GM21447 (cell line): ENCODE measurements around the gene BEND3.
"Not testable (repeated sequence)": the region's sequence is repeated elsewhere in the genome, so short reads cannot be mapped to it uniquely, and the experiment has no call there.

Experiments
- ATAC-seq: cut with Tn5 transposase; IDR thresholded peaks from one replicate; pipeline ENCODE4 v1.9.1; 2021; ENCODE audit not compliant: unreplicated experiment

Gene BEND3

DNA sequence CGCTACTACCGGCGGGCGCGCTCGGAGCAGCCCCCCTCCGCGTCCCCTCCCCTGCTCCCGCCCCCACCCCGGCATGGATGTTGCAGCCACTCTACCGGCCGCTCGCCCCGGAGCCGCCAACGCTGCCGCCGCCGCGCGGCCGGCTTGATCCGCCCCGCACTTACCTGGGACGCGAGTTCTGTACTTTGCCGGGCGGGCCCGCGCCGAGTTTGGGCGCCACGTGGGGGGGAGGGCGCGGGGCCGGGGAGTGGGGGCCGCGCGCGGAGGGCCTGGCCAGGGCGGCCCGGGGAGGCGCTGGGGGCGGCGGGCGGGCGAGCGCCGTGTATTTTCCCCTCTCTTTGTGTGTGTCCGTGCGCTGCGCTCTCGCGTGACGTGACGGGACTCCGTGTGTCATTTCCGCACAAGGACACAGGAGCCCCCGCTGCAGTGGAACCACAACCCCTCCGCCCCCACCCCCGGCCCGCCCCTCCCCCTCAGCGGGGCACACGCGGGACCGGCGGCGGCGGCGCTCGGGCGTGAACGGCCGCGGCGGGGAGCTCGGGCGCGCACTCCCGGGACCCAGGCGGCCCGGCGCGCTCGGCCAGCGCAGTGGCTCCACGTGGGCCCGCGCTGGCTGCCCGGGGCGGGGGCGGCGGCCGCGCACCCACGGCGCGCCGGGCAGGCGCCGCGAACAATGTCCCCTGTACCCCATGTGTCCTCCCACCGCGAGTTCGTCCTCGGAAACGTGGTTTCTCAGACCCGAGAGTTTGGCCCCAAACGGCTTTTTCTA lies at the start of gene BEND3:
BEND3 (minus strand) TSS at position 590 of the 769 bp plus-strand sequence. CDS start 16,230 bp downstream, outside the sequence.
- ATAC-seq: peak; percentile 24

DNA sequence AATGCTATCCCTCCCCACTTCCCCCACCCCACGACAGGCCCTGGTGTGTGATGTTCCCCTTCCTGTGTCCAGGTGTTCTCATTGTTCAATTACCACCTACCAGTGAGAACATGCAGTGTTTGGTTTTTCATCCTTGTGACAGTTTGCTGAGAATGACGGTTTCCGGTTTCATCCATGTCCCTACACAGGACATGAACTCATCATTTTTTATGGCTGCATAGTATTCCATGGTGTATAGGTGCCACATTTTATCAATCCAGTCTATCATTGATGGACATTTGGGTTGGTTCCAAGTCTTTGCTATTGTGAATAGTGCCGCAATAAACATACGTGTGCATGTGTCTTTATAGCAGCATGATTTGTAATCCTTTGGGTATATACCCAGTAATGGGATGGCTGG lies 49.0 kb upstream of the BEND3 start:
- not testable (repeated sequence) for ATAC-seq

DNA sequence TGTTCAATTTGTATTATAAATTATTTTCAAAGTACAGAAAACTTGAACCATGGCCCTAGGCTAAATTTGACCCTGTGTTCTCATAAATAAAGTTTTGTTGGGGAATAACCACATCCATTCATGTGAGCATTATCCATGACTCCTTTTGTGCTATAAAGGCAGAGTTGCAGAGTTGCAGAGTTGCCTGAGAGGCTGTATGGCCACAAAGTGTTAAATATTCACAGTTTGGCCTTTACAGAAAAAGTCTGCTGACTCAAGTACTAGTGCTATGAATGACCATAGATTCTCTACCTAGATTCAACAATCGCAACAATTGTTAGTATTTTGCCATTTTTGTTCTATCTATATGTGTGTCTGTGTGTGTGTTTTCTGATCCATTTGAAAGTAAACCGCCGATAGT lies 46.2 kb upstream of the BEND3 start:
- ATAC-seq: no peak

DNA sequence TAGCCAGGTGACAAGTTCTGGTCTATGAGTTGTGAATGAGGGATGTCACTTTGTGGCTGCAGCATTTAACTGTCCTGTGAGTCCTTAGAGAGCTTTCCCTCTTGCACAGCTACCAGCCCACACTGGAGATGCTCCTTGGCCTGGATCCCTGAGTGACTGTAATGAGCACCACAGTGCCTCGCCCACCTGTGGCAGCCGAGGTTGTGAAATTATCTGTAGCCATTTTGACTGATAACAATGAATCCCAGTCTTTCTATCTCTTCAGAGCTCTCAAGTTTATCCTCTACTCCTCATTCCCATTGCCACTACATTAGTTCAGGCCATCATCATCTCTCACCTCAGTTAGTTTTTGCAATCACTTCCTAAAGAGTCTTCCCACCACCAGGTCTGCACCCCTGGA lies 41.3 kb upstream of the BEND3 start:
- no peak for ATAC-seq

DNA sequence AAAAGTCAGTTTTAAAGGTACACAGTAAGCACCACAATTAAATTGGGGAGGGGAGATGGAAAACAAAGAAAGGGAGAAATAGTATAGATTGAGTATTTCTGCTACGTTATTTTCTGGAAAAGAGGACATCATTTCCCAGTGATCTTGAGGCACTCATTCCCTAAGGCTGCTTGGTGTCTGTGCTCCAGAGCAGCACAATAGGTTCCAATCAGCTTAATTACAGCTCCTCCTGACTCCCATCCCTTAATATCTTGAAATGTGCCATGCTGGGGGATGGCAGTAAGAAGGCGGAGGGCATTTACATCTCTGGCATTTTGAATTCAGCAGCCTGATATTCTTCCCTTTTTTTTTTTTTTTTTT lies 39.5 kb upstream of the BEND3 start:
- ATAC-seq: no peak

DNA sequence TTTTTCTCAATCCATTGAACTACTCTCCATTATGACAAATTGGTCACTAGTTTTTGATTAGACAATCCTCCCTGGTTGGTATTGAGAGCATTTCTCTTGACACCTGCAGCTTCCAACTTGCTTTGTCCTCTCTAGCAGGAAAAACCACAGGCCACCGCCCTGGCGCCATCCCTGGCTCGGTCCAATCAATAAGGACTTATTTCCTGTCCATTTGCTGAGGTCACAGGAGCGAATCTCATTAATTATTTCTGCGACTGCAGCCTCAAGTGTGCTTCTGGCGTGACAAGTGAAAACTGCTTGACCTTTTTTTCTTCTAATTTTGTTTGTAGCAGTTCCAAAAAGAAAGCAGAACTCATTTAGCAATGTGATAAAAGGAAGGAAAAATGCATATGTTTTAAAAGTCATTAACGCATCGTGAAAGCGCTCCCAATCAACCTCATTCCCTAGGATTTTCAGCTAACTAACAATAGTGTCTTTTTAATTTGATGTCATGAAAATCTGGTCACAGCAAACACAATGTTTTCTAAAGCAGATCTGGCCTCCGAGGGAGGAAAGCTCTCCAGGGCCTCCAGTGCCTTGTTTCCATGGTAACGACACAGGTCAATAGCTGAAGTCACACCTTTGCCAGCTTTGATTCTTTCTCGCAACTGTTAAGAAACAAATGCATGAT lies 39.0 kb upstream of the BEND3 start:
- ATAC-seq: no peak

DNA sequence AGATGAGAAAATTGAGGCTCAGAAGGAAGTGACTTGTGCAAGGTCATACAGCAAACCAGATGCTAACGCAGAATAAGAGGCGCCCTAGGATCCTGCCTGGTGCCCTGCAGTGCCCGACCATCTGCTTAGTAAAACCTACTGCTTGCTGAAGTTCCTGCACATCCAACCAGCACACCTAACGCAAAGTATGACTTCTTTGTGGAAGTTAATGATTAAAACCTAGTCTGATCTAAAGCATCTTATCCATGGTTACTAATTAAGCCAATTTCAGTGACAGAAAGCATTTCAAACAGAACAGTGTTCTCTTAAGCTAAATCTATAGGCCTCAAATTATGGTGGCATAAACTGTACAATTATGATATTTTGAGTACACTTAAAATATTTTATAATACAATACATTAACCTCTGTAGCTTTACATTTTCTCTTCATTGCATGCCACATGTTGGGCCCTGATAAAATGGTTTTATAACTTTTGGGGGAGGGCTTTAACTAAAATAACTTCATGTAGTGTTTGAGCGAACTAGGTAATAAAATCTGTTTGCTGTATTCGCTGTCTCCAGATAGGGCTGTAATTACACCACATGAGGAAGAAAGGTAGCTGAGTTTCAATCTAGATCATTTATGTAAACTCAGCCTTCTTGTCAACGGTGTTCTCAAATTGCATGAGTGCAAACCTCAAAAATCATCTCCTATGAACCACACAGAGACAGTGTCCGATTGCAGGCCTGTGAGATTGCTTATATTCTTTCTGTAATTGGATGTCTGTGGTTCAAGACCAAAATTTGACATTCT lies 37.5 kb upstream of the BEND3 start:
- no peak for ATAC-seq

DNA sequence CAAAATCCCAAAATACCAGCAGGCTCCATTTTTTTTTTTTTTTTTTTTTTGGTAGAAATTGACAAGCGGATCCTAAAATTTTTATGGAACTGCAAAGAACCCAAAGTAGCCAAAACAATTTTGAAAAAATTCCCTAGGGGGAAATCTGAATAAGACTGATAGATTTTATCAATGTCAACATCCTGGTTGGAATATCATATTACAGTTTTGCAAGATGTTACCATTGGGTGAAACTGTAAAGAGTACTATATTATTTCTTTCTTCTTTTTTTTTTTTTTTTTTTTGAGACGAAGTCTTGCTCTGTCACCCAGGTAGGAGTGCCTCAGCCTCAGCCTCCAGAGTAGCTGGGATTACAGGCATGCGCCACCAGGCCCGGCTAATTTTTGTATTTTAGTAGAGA lies 29.4 kb upstream of the BEND3 start:
- ATAC-seq: no peak

DNA sequence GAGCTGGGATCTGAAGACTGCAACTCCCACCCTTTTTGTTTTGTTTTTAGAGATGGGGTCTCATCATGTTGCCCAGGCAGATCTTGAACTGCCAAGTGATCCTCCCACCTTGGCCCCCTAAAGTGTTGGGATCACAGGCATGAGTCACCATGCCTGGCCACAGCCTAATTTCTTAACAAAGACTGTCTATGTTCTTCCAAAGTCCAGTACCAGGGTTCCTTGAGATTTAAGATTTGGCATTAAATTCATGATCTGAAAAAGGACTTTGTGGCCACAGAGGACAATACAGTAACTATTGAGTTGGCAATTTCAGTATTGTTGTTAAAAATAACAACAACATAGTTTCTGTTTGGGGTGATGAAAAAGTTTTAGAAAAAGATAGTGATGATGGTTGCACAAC lies 28.7 kb upstream of the BEND3 start:
- no peak for ATAC-seq

DNA sequence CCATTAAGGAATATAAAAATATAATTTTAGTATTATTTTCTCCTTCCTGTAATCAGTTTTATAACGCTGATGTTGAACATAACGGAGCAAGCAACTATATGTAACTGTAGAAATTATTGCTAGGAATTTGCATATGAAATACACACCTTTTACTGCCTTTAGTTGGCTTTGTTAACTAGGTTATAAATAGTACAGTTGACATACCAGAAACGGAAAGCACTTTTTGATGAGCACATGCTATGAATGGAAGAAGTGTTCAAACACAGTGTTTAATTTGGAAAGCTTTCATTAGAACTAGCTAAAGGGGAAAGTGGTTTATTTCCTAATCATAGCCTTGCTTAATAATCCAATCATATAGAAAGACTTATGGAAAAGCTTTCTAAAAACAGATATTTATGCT lies 25.3 kb upstream of the BEND3 start:
- ATAC-seq: no peak

DNA sequence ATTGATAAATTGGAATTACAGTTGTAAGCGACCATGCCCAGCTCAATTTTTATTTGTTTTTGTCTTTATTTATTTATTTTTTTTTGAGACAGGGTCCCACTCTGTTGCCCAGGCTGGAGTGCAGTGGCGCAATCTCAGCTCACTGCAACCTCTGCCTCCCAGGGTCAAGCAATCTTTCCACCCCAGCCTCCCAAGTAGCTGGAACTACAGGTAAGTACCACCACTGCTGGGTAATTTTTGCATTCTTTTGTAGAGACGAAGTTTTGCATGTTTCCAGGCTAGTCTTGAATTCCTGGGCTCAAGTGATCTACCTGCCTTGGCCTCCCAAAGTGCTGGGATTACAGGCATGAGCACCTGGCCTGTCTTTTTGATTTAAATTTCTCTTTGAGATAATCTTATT lies 21.0 kb upstream of the BEND3 start:
- not testable (repeated sequence) for ATAC-seq

DNA sequence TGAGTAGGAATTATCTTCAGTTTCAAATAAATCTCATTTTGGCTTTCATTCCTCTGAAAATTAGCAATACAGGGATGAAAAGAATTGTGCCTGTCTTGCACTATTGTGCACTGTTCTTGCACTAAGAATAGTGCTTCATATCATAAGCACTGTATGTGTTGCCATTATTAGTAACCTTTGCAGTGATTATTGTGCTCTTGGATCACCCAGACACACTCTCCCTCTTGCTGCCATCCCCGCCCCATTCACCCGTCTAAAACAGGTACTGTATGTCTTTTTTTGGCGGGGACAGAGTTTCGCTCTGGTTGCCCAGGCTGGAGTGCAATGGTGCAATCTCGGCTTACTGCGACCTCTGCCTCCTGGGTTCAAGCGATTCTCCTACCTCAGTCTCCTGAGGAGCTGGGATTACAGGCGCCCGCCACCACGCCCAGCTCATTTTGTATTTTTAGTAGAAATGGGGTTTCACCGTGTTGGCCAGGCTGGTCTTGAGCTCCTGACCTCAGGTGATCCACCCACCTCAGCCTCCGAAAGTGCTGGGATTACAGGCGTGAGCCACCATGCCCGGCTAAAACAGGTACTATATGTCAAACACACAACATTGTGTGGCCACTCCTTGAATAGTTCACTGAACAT lies 19.8 kb upstream of the BEND3 start:
- not testable (repeated sequence) for ATAC-seq

DNA sequence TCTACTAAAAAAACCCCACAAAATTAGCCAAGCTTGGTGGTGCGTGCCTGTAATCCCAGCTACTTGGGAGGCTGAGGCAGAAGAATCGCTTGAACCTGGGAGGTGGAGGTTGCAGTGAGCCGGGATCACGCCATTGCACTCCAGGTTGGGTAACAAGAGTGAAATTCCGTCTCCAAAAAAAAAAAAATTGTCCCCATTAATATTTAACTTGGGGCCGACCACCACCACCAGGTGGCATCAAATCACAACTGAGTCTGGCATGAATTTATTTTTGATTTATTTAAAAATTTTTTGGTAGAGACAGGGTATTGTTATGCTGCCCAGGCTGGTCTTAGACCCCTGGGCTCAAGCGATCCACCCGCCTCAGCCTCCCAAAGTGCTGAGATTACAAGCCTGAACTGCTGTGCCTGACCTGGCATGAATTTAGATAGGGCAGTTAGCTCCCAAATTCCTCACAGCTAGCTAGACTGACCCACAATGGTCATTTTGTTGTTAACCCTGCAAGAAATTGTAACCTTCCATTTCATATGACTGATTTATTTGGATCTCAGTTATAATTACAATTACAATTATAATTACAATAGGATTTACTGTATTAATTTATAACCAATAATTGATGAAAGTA lies 17.1 kb upstream of the BEND3 start:
- ATAC-seq: no peak

DNA sequence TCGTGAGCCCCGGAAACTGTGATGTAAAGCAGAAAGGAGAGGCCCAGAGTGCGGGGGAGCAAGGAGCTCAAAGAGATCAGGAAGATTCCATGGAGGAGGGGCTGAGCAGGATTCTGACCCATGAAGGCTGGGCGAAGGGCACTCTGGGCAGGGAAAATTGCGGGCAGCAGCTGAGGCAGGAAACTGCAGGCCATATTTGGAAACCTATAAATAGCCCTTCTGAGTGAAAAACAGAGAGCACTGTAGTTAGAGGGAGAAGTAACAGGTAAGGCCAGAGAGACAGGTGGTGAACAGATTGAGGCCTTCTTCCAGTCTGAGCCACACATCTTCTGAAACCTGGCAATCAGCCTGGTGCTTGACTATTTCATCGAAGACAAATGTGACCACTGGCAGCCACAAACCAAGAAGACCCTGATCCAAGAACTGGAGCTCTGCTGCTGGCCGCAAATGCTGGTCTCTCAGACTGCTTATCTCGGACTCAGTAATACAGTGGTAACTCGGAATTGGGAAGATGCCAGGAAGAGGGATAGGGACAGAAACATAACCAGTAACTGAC lies 14.1 kb upstream of the BEND3 start:
- no peak for ATAC-seq

DNA sequence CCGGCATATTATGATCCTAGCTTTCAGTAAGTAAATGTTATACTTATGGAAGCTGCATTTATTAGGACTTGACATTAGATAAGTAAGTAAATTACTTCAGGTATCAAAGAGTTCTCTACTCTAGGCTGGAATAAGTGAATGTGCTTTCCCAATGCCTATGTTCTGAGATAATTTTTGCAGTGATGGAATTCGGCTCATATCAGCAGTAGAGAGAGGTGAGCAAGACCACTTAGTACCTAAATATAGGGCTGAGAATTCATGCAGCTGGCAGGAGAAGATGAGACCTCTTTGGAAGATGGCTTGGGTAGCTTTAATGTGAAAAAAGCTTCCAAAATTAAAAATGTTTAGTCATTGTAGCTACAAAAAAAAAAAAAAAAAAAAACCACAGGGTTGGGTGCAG lies 13.3 kb upstream of the BEND3 start:
- ATAC-seq: no peak

DNA sequence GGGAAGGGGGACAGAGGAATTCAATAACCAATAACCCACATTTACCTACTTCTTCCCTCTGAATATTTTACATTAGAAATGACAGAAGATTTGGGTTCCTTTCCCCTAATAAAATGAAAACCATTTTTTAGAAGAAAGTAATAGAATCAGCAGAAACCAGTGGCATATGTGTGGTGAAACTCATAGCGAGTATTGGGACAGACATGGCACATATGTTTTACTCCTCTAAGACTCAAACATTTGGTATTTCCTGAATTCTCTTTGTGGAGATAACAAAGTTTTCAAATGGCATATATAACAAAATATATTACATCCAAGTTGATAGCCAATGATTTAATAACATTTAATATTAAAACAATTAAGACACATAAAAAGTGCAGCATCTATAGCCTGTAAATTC lies 12.9 kb upstream of the BEND3 start:
- no peak for ATAC-seq

DNA sequence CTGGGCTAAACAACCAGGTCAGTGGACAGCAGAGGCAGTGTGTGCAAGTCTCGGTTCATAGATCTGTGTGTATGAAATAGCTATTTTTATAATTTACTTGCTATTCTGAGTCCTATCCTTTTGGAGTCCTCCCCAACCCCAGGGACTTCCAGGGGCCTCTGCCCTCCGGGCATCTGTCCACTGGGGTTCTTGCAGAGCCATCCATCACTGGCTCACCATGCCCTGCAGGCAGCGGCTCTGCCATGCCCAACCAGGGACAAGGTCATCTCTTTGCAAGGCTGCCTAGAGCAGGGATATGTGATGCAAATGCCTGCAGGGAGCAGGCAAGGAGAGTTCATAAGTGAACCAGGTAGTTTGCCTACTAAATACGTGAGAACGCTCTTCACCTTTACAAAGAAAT lies 10.5 kb upstream of the BEND3 start:
- ATAC-seq: no peak

DNA sequence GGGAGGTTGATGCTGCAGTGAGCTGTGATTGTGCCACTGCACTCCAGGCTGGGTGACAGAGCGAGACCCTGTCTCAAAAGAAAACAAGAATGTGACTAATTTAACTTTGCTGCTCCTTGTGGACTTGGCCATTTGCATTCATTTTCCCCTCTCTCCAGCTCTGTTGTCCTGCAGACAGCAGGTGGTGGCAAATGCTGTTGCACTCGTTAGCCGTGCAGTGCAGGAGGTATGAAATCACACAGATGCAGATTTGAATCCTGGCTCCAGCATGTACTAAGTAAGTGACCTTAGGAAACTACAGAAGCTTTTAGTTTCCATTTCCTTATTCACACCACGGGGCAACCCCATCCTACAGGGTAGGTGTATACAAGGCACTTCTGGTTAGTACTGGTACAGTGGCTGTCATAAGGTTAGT lies 9.6 kb upstream of the BEND3 start:
- ATAC-seq: peak; percentile 93

DNA sequence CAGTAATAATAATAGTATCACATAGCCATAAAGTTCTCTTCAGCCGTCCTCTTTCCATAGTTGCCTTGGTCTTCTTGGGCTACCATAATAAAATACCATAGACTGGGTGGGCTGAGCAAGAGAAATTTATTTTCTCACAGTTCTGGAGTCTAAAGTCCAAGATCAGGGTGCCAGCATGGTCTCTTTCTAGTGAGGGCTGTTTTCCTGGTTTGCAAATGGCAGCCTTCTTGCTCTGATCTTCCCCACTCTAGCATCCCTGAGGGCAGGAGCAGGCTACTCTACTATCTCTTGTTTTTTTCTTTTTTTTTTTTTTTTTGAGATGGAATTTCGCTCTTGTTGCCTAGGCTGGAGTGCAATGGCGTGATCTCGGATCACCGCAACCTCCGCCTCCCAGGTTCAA lies 8.2 kb upstream of the BEND3 start:
- no peak for ATAC-seq

DNA sequence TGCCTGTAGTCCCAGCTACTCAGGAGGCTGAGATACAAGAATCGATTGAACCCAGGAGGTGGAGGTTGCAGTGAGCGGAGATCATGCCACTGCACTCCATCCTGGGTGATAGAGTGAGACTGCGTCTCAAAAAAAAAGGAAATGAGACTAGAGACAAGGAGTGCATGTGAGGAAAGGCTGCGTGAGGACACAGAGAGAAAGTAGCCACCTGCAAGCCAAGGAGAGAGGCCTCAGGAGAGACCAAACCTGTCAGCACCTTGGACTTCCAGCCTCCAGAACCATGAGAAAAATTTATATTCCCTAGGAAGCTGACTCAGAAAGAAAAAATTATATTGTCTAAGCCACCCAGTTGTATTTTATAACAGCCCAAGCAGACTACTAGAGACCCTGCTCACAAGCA lies 7.4 kb upstream of the BEND3 start:
- ATAC-seq: no peak
